ENCODE results near the gene ZNF385C. TPM values are rescaled to one million over a fixed set of nuclear protein-coding genes. Genes with fewer than 3 reads are reported as not detected.

Gene ZNF385C
- polyA plus RNA-seq, 1 donor from 2014 or later: 0.09 TPM

- Mint-ChIP-seq H3K9me3 (no peaks in the 10 kb centered on the region), H3K36me3 (peaks cover 1% of the 10 kb centered on the region), H3K4me3 (no peak overlapping the region), H3K27ac (peak overlapping the region in 1 of 3 donors; percentile 53), H3K27me3 (no peaks in the 10 kb centered on the region), H3K4me1 (peaks cover 9 to 18% (median 18%) of the 10 kb centered on the region in 3 donors)
These were observed 96.0 kb downstream of the ZNF385C start for GRCh38 chr17:42002175-42002791.

GRCh38 chr17:42001729-42002128, 96.5 kb downstream of the ZNF385C start:
- no peak overlapping the region for H3K27ac Mint-ChIP-seq
- peaks cover 12 to 19% (median 18%) of the 10 kb centered on the region in 3 donors for H3K4me1 Mint-ChIP-seq
- H3K36me3 Mint-ChIP-seq: peaks cover 1% of the 10 kb centered on the region
- no peak overlapping the region for H3K4me3 Mint-ChIP-seq
- no peaks in the 10 kb centered on the region for H3K9me3 Mint-ChIP-seq
- no peaks in the 10 kb centered on the region for H3K27me3 Mint-ChIP-seq

- H3K36me3 Mint-ChIP-seq: peaks cover 1% of the 10 kb centered on the region
- no peak overlapping the region for H3K27ac Mint-ChIP-seq
- H3K27me3 Mint-ChIP-seq: no peaks in the 10 kb centered on the region
These were observed 97.7 kb downstream of the ZNF385C start for GRCh38 chr17:42000413-42001133.

GRCh38 chr17:41998497-41998896, 99.8 kb downstream of the ZNF385C start:
- Mint-ChIP-seq H3K4me1 (peaks cover 19 to 25% (median 24%) of the 10 kb centered on the region in 3 donors), H3K36me3 (peaks cover 2% of the 10 kb centered on the region), H3K27me3 (no peaks in the 10 kb centered on the region), H3K27ac (peak overlapping the region in 1 of 3 donors; percentile 96), H3K4me3 (no peak overlapping the region), H3K9me3 (no peaks in the 10 kb centered on the region)

More at GRCh38 chr17:42000413-42001133, 97.7 kb downstream of the ZNF385C start:
- H3K4me1 Mint-ChIP-seq: peaks cover 22 to 29% (median 25%) of the 10 kb centered on the region in 3 donors
- H3K9me3 Mint-ChIP-seq: no peaks in the 10 kb centered on the region
- no peak overlapping the region for H3K4me3 Mint-ChIP-seq

GRCh38 chr17:41996855-41997164, 101.5 kb downstream of the ZNF385C start:
- Mint-ChIP-seq H3K9me3 (no peaks in the 10 kb centered on the region), H3K27me3 (no peaks in the 10 kb centered on the region), H3K27ac (peak overlapping the region; percentile 71 to 97 (median 96)), H3K4me1 (peaks cover 18 to 23% (median 18%) of the 10 kb centered on the region in 3 donors), H3K4me3 (peak overlapping the region in 1 of 4 donors; percentile 72), H3K36me3 (peaks cover 2% of the 10 kb centered on the region)

DNA sequence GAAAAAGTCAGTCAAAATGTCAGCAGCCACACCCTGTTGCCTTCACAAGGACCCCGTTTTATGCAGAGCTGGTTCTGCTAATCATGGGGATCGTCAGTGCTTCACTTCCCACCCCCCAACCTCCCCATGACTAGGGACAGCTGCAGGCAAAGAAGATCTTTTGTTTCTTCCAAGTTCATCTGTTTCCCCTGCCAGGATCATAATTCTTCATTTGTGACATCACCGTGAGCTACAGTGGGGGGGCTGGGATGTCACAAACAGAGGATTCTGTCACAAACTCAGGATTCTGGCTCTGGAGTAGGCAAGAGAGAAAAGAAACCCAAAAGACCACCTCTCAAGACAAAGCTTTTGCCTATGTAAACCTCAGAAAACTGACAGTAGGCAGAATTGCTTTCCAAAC, 105.7 kb downstream of the ZNF385C start:
- Mint-ChIP-seq H3K36me3 (peaks cover 7% of the 10 kb centered on the region), H3K27ac (peak overlapping the region in 2 of 3 donors; percentile 9 to 74), H3K4me1 (peaks cover 15 to 26% (median 18%) of the 10 kb centered on the region in 3 donors), H3K9me3 (no peaks in the 10 kb centered on the region), H3K27me3 (no peaks in the 10 kb centered on the region), H3K4me3 (no peak overlapping the region)

DNA sequence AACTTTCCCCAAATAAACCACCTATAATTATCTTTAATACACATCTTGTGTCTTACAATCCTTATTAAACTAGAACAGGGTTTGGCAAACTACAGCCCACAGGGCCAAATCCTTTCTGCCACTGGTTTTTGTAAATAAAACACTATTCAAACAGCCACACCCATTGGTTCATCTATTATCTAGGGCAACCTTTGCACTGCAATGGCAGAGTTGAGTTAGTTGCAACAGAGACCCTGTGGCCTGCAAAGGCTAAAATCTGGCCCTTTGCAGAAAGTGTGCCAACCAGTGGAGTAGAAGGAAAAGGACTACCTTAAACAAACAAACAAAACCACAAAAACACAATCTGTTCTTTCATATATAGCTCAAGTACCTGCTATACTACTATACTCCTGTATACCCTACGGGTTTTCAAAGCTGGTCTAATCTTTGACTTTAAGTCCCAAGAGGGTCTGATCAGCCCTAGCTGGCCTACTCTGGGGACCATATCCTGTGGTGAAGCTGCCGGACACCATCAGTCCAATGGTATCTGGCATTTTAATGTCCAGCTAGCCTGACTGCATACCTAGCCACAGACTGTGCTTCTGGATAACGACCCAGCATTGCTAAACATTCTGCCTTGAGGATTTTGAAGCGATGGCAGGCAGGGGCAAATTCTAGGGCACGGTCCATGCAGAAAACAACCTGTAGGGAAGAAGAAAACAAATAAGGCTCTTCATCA, 108.4 kb downstream of the ZNF385C start:
- H3K36me3 Mint-ChIP-seq: peaks cover 7% of the 10 kb centered on the region
- H3K27me3 Mint-ChIP-seq: no peaks in the 10 kb centered on the region
- no peak overlapping the region for H3K4me3 Mint-ChIP-seq
- H3K9me3 Mint-ChIP-seq: no peaks in the 10 kb centered on the region
- H3K27ac Mint-ChIP-seq: no peak overlapping the region
- H3K4me1 Mint-ChIP-seq: peaks cover 2 to 15% (median 5%) of the 10 kb centered on the region in 3 donors

GRCh38 chr17:41988418-41988817, 109.9 kb downstream of the ZNF385C start:
- Mint-ChIP-seq H3K27ac (peak overlapping the region in 1 of 3 donors; percentile 28), H3K9me3 (no peaks in the 10 kb centered on the region), H3K4me3 (no peak overlapping the region)

GRCh38 chr17:41987642-41988041, 110.6 kb downstream of the ZNF385C start:
- H3K27ac Mint-ChIP-seq: no peak overlapping the region
- no peaks in the 10 kb centered on the region for H3K27me3 Mint-ChIP-seq
- peaks cover 8% of the 10 kb centered on the region for H3K36me3 Mint-ChIP-seq
- H3K4me1 Mint-ChIP-seq: peaks cover 6 to 12% (median 7%) of the 10 kb centered on the region in 3 donors
- no peak overlapping the region for H3K4me3 Mint-ChIP-seq
- no peaks in the 10 kb centered on the region for H3K9me3 Mint-ChIP-seq

More at GRCh38 chr17:41988418-41988817, 109.9 kb downstream of the ZNF385C start:
- H3K36me3 Mint-ChIP-seq: peaks cover 8% of the 10 kb centered on the region
- H3K4me1 Mint-ChIP-seq: peaks cover 6 to 15% (median 7%) of the 10 kb centered on the region in 3 donors
- H3K27me3 Mint-ChIP-seq: no peaks in the 10 kb centered on the region

- no peak overlapping the region for H3K27ac Mint-ChIP-seq
- H3K4me3 Mint-ChIP-seq: no peak overlapping the region
- peaks cover 8% of the 10 kb centered on the region for H3K36me3 Mint-ChIP-seq
- H3K27me3 Mint-ChIP-seq: no peaks in the 10 kb centered on the region
- H3K4me1 Mint-ChIP-seq: peaks cover 6 to 13% (median 7%) of the 10 kb centered on the region in 3 donors
- H3K9me3 Mint-ChIP-seq: no peaks in the 10 kb centered on the region
These were observed 111.6 kb downstream of the ZNF385C start for GRCh38 chr17:41986634-41987033.

GRCh38 chr17:41985919-41986318, 112.4 kb downstream of the ZNF385C start:
- H3K27ac Mint-ChIP-seq: no peak overlapping the region
- H3K36me3 Mint-ChIP-seq: peaks cover 8% of the 10 kb centered on the region

GRCh38 chr17:41984454-41984853, 113.8 kb downstream of the ZNF385C start:
- Mint-ChIP-seq H3K36me3 (peaks cover 11% of the 10 kb centered on the region), H3K4me1 (peaks cover 6 to 8% (median 7%) of the 10 kb centered on the region in 3 donors), H3K27ac (peak overlapping the region in 1 of 3 donors; percentile 18)

More at GRCh38 chr17:41985919-41986318, 112.4 kb downstream of the ZNF385C start:
- no peaks in the 10 kb centered on the region for H3K9me3 Mint-ChIP-seq
- no peak overlapping the region for H3K4me3 Mint-ChIP-seq
- no peaks in the 10 kb centered on the region for H3K27me3 Mint-ChIP-seq
- H3K4me1 Mint-ChIP-seq: peaks cover 6 to 10% (median 7%) of the 10 kb centered on the region in 3 donors

DNA sequence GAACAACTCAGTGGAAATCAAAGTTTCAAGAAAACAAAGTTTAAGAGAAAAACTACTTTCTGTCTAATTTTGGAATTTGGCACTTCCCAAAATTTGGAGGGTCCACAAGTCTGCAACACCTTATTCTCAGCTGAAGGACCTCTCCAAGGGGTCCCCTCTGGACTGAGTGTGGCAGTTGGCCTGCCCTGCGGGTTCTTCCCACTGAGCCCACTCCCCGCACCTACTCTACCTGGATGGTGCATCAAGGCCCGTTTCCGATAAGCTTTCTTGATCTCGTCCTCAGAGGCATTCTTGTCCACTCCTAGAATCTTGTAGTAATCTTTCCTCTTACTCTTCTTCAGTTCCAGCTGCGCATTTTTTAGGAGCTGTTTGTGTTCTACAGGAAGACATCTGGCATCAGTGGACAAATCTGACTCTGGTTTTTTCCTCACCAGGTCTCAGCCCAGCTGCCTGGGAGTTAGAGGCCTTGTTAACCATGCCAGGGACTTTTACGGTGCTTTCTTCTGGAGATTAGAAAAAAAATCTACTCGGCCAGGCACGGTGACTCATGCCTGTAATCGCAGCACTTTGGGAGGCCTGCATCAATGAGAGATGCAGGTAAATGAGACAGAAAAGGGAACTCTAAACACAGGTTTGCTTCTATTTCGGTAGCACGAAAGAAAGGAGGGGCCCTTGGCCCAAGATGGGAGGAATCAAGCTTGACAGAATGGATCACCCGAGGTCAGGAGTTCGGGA, 116.1 kb downstream of the ZNF385C start:
- H3K9me3 Mint-ChIP-seq: no peaks in the 10 kb centered on the region
- peaks cover 9% of the 10 kb centered on the region for H3K36me3 Mint-ChIP-seq
- H3K27me3 Mint-ChIP-seq: no peaks in the 10 kb centered on the region
- H3K27ac Mint-ChIP-seq: peak overlapping the region; percentile 39 to 64 (median 64)
- no peak overlapping the region for H3K4me3 Mint-ChIP-seq
- H3K4me1 Mint-ChIP-seq: peaks cover 6 to 9% (median 8%) of the 10 kb centered on the region in 3 donors

More at GRCh38 chr17:41984454-41984853, 113.8 kb downstream of the ZNF385C start:
- Mint-ChIP-seq H3K4me3 (no peak overlapping the region), H3K9me3 (no peaks in the 10 kb centered on the region), H3K27me3 (no peaks in the 10 kb centered on the region)

DNA sequence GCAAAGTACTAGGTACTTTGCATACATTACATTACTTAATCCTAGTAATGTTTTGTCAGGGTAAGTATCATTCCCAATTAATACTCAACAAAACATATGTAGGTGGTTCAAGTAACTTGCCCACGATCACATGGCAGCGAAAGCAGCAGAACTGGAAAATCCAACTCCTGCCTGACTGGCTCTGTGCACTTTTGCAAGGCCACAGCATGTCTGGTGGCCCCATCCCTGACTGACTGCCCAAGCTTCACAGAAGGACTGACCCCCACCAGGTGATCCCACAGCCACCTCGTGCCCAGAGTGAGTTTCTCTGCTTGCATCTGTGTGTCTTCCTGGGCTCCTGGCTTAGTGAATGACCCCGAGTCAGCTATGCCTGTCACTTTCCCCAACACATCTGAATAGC, 120.3 kb downstream of the ZNF385C start:
- Mint-ChIP-seq H3K4me1 (peaks cover 13 to 18% (median 17%) of the 10 kb centered on the region in 3 donors), H3K36me3 (peaks cover 6% of the 10 kb centered on the region), H3K9me3 (no peaks in the 10 kb centered on the region), H3K4me3 (peak overlapping the region in 2 of 4 donors; percentile 44 to 79), H3K27me3 (no peaks in the 10 kb centered on the region), H3K27ac (peak overlapping the region in 2 of 3 donors; percentile 50 to 79)
